HCT116 (cell line): Measurements from ENCODE around the gene ANKDD1A. TPM values are rescaled to one million over a fixed set of nuclear protein-coding genes. Genes with fewer than 3 reads are reported as not detected.

Experiments
- ATAC-seq: fragments of 200-7000 bp; cut with Tn5 transposase; 2 replicates; pipeline ENCODE4 v1.9.1; 2020; ENCODE audit warnings: mild to moderate bottlenecking, moderate library complexity
- BruUV-seq: library from RNA; stranded (reverse); fragments of 400-500 nt; replicated peaks from 2 replicates; lab custom pipeline; 2021; lab: Mats Ljungman, UMichigan
- CTCF ChIA-PET: fragments of 300-600 bp; sonication (Branson Sonifier 250); formaldehyde crosslinking; loops from one replicate; lab custom pipeline; 2021; ENCODE audit warnings: antibody characterized with exemption; lab: Charles Lee
- POLR2A ChIA-PET: fragments of 300-600, 350-600 bp; sonication (Branson Sonifier 250); formaldehyde crosslinking; loops from one replicate; lab custom pipeline; 2021; ENCODE audit warnings: antibody characterized with exemption; lab: Charles Lee
- RAD21 ChIA-PET, 2 experiments: fragments of 300-600 bp; sonication (Branson Sonifier 250); formaldehyde crosslinking; loops; one replicate each; lab custom pipeline; 2023; ENCODE audit warnings: low total read pairs in 2 of 2; ENCODE audit not compliant: uncharacterized antibody in 2 of 2, unreplicated experiment in 2 of 2, low non-redundant PET in 1 of 2; lab: Charles Lee
- DNase-seq: peaks from one replicate; pipeline ENCODE4 v3.0.0-alpha.2; 2010; ENCODE audit warnings: low read depth, low spot score
- H2AFZ ChIP-seq: fragments of 200-600 bp; shearing (Covaris generic), sonication (generic); 2 replicates; pipeline ENCODE4 v1.6.1; 2017; ENCODE audit warnings: low read depth, mixed run types, mixed read lengths, antibody characterized with exemption, low read length; ENCODE audit not compliant: poor library complexity, severe bottlenecking
- H3K27ac ChIP-seq: 2 replicates; pipeline ENCODE4 v1.5.1; 2012; ENCODE audit warnings: low read depth, low read length
- H3K27me3 ChIP-seq: fragments of 200-600 bp; sonication (generic); 2 replicates; pipeline ENCODE4 v1.6.1; 2016; ENCODE audit warnings: mixed run types, low read length, mixed read lengths; ENCODE audit not compliant: insufficient read depth
- H3K36me3 ChIP-seq, 2 experiments: fragments of 200-500 bp in 1 of 2; fragments of 200-600 bp in 1 of 2; sonication (Bioruptor generic) in 1 of 2; sonication (generic) in 1 of 2; 2 replicates each; pipeline versions ENCODE4 v1.5.1 to v1.6.1; 2014 to 2016; ENCODE audit warnings: low read length in 2 of 2, inconsistent platforms in 1 of 2, mixed read lengths in 1 of 2, mixed run types in 1 of 2; ENCODE audit not compliant: insufficient read depth in 2 of 2, control insufficient read depth in 1 of 2
- H3K4me1 ChIP-seq, 2 experiments: fragments of 200-600 bp in 1 of 2; sonication (generic) in 1 of 2; 2 replicates each; pipeline versions ENCODE4 v1.5.1 to v1.6.1; 2012 to 2017; ENCODE audit warnings: low read length in 2 of 2, inconsistent platforms in 1 of 2, mild to moderate bottlenecking in 1 of 2, mixed read lengths in 1 of 2, mixed run types in 1 of 2, moderate library complexity in 1 of 2; ENCODE audit not compliant: insufficient read depth in 2 of 2, control insufficient read depth in 1 of 2
- H3K4me2 ChIP-seq: fragments of 200-600 bp; sonication (generic); 2 replicates; pipeline ENCODE4 v1.6.1; 2017; ENCODE audit warnings: mixed run types, low read length, mixed read lengths
- H3K4me3 ChIP-seq, 2 experiments: fragments of 200-600 bp in 1 of 2; sonication (generic) in 1 of 2; replicated peaks in 1 of 2; 2 replicates each; pipeline ENCODE4 v1.5.1; 2011 to 2016; ENCODE audit warnings: low read length in 2 of 2, control low read depth in 1 of 2, low read depth in 1 of 2, mild to moderate bottlenecking in 1 of 2, mixed read lengths in 1 of 2, mixed run types in 1 of 2
- H3K79me2 ChIP-seq: fragments of 200-600 bp; sonication (generic); 2 replicates; pipeline ENCODE4 v1.6.1; 2017; ENCODE audit warnings: mild to moderate bottlenecking, mixed run types, low read length, moderate library complexity, mixed read lengths; ENCODE audit not compliant: insufficient read depth
- H3K9ac ChIP-seq: fragments of 200-600 bp; sonication (generic); 2 replicates; pipeline ENCODE4 v1.6.1; 2016; ENCODE audit warnings: low read length, mixed read lengths
- H3K9me2 ChIP-seq: fragments of 200-600 bp; sonication (generic), shearing (Covaris generic); 2 replicates; pipeline ENCODE4 v1.6.1; 2017; ENCODE audit warnings: mixed run types, mild to moderate bottlenecking, moderate library complexity; ENCODE audit not compliant: insufficient read depth
- H3K9me3 ChIP-seq, 2 experiments: fragments of 200-500 bp in 1 of 2; fragments of 200-600 bp in 1 of 2; sonication (Bioruptor generic) in 1 of 2; sonication (generic) in 1 of 2; 2 replicates each; pipeline ENCODE4 v1.6.1; 2014 to 2017; ENCODE audit warnings: low read length in 2 of 2, mixed read lengths in 2 of 2, inconsistent platforms in 1 of 2, low read depth in 1 of 2, mild to moderate bottlenecking in 1 of 2, mixed run types in 1 of 2, moderate library complexity in 1 of 2; ENCODE audit not compliant: control insufficient read depth in 1 of 2, insufficient read depth in 1 of 2
- H4K20me1 ChIP-seq: fragments of 200-600 bp; sonication (generic), shearing (Covaris generic); 2 replicates; pipeline ENCODE4 v1.6.1; 2017; ENCODE audit warnings: mixed run types, mild to moderate bottlenecking, moderate library complexity; ENCODE audit not compliant: insufficient read depth
- ATF3 ChIP-seq: IDR thresholded peaks from 2 replicates; pipeline ENCODE4 v1.6.1; 2012
- CBX3 ChIP-seq: IDR thresholded peaks from 2 replicates; pipeline ENCODE4 v1.6.1; 2012; ENCODE audit warnings: low read depth
- EGR1 ChIP-seq: IDR thresholded peaks from 2 replicates; pipeline ENCODE4 v1.6.1; 2012; ENCODE audit warnings: low read depth
- EZH2 ChIP-seq: fragments of 200-600 bp; sonication (generic); IDR thresholded peaks from 2 replicates; pipeline ENCODE4 v1.6.1; 2017; ENCODE audit warnings: antibody characterized with exemption, mixed run types
- FOSL1 ChIP-seq: IDR thresholded peaks from 2 replicates; pipeline ENCODE4 v1.6.1; 2012; ENCODE audit warnings: low read depth
- SIN3A ChIP-seq: IDR thresholded peaks from 2 replicates; pipeline ENCODE4 v1.6.1; 2012; ENCODE audit warnings: low read depth
- YY1 ChIP-seq: IDR thresholded peaks from 2 replicates; pipeline ENCODE4 v1.6.1; 2011; ENCODE audit warnings: low read length, low read depth, moderate library complexity, mild to moderate bottlenecking; ENCODE audit not compliant: insufficient replicate concordance; ENCODE audit errors: extremely low read depth
- ZFX ChIP-seq: fragments of 450-650 bp; IDR thresholded peaks from 2 replicates; pipeline ENCODE4 v1.6.1; 2017
- ZNF274 ChIP-seq: fragments of 200-500 bp; sonication (Bioruptor generic); IDR thresholded peaks from 2 replicates; pipeline ENCODE4 v1.6.1; 2014; ENCODE audit warnings: mild to moderate bottlenecking, low read depth, low read length, inconsistent platforms
- intact Hi-C: fragments of 100-400 bp; cut with micrococcal nuclease; formaldehyde crosslinking; loops from 2 replicates; pipeline ENCODE4 v1.10.0; 2022
- total RNA-seq: library from RNA; stranded (reverse); gene quantifications from one replicate; pipeline ENCODE4 v1.2.1, GENCODE V29; 2021; ENCODE audit not compliant: unreplicated experiment
- TF ChIP-seq, protein P1 (sequence below), 3 experiments: fragments of 200-600 bp in 1 of 3; sonication (generic) in 1 of 3; IDR thresholded peaks in 2 of 3; conservative IDR thresholded peaks in 1 of 3; 2 replicates each; pipeline ENCODE4 v1.5.1; 2012 to 2017; ENCODE audit warnings: low read depth in 2 of 3, low read length in 2 of 3, antibody characterized with exemption in 1 of 3, borderline replicate concordance in 1 of 3, control low read depth in 1 of 3, mild to moderate bottlenecking in 1 of 3, mixed read lengths in 1 of 3, mixed run types in 1 of 3, moderate library complexity in 1 of 3; ENCODE audit not compliant: insufficient read depth in 1 of 3

Gene ANKDD1A
- total RNA-seq, 1 experiment from 2014 or later, result 8.1 TPM

DNA sequence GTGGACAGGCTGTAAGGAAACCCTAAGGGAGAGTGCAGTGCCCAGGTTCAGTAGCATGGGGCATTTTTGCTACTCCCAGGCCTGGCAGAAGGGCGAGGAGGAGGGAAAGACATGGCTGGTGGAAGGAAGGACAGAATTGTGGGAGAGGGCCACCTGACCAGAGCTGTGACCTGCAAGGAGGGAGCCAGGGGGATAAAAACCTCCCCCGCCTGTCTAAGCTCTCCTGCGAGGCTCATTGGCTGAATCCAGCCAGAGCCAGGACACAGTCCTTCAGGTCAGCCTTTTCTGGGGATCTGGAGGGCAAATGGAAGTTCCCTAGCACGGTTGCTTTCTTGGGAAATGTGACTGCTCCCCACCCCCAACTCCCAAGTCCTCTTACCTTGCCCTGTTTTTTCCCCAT is 13.3 kb upstream of the ANKDD1A start:
- TF ChIP-seq ZFX, result no peak
- no peak for TF ChIP-seq ZNF274
- TF ChIP-seq, protein P1, sequence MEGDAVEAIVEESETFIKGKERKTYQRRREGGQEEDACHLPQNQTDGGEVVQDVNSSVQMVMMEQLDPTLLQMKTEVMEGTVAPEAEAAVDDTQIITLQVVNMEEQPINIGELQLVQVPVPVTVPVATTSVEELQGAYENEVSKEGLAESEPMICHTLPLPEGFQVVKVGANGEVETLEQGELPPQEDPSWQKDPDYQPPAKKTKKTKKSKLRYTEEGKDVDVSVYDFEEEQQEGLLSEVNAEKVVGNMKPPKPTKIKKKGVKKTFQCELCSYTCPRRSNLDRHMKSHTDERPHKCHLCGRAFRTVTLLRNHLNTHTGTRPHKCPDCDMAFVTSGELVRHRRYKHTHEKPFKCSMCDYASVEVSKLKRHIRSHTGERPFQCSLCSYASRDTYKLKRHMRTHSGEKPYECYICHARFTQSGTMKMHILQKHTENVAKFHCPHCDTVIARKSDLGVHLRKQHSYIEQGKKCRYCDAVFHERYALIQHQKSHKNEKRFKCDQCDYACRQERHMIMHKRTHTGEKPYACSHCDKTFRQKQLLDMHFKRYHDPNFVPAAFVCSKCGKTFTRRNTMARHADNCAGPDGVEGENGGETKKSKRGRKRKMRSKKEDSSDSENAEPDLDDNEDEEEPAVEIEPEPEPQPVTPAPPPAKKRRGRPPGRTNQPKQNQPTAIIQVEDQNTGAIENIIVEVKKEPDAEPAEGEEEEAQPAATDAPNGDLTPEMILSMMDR (IDR thresholded peaks at IDR 0.05 in 2 of 3, conservative IDR thresholded peaks at IDR 0.05 in 1 of 3; ENCODE audit: borderline replicate concordance in 1 of 3, insufficient read depth in 1 of 3, low read depth in 2 of 3, low read length in 2 of 3), result no peak
- no peak for TF ChIP-seq EZH2
- no peak for TF ChIP-seq ATF3
- TF ChIP-seq YY1, result no peak
- TF ChIP-seq SIN3A, result no peak
- TF ChIP-seq EGR1, result no peak
- no peak for TF ChIP-seq FOSL1
- no peak for TF ChIP-seq CBX3
- TF ChIP-seq, all 23 proteins: peak for 0
- no peak overlapping the region for H3K9ac ChIP-seq
- ChIA-PET RAD21 (no interaction called here), CTCF (no interaction called here), POLR2A (no interaction called here)
- H3K4me1 ChIP-seq, result peaks cover 0 to 13% of the 10 kb centered on the region in 2 experiments; a peak in 1 of 4 replicates
- no peaks in the 10 kb centered on the region for H3K27me3 ChIP-seq
- H3K4me2 ChIP-seq, result no peak overlapping the region
- no peaks in the 10 kb centered on the region for H3K36me3 ChIP-seq
- no TSS peak for BruUV-seq
- no peaks in the 10 kb centered on the region for H3K9me2 ChIP-seq
- no peaks in the 10 kb centered on the region for H4K20me1 ChIP-seq
- H3K79me2 ChIP-seq, result no peaks in the 10 kb centered on the region
- no peak overlapping the region for H3K27ac ChIP-seq
- no peak overlapping the region for H2AFZ ChIP-seq
- no peaks in the 10 kb centered on the region for H3K9me3 ChIP-seq
- no peak for DNase-seq
- H3K4me3 ChIP-seq, result no peak overlapping the region
- intact Hi-C loops, result no loop called here
- no peak for ATAC-seq
